GM13976 (cell line): ENCODE data around the gene FAM120AOS.

Experiments used
- DNase-seq: peaks from one replicate; pipeline ENCODE4 v3.0.0; 2012; ENCODE audit warnings: low spot score
- in situ Hi-C: fragments of 300-500 bp; cut with MboI; formaldehyde crosslinking; loops from one replicate; pipeline ENCODE4 v1.12.0; 2022; ENCODE audit warnings: low sequenced_read_pairs, mixed read lengths, inconsistent platforms; ENCODE audit not compliant: unreplicated experiment
- TF ChIP-seq, protein P1 (sequence below): IDR thresholded peaks from 2 replicates; pipeline ENCODE4 v1.5.1; 2012; ENCODE audit warnings: borderline replicate concordance, mild to moderate bottlenecking; ENCODE audit not compliant: insufficient read depth; ENCODE audit errors: extremely low read depth, missing control alignments, control extremely low read depth

The FAM120AOS gene

DNA sequence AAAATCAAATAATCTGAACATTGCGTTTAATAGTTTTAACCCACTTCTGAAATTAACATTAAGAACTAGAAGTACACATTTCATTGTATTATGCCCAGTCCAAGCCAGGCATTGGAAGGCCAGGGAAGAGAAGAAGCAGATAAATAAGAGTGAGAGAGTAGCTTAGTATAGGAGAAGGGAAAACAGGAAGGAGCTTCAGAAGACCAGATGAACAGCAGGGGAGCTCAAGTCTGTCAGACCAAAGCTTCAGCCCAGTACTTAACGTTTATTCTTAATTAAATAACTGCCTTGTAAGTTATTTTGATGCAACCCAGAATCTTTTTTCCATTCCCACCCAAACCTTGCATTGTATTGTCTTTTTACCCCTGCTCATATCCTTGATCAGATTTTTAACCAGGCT lies 11.5 kb upstream of the FAM120AOS start:
- no peak for DNase-seq
- TF ChIP-seq, protein P1, sequence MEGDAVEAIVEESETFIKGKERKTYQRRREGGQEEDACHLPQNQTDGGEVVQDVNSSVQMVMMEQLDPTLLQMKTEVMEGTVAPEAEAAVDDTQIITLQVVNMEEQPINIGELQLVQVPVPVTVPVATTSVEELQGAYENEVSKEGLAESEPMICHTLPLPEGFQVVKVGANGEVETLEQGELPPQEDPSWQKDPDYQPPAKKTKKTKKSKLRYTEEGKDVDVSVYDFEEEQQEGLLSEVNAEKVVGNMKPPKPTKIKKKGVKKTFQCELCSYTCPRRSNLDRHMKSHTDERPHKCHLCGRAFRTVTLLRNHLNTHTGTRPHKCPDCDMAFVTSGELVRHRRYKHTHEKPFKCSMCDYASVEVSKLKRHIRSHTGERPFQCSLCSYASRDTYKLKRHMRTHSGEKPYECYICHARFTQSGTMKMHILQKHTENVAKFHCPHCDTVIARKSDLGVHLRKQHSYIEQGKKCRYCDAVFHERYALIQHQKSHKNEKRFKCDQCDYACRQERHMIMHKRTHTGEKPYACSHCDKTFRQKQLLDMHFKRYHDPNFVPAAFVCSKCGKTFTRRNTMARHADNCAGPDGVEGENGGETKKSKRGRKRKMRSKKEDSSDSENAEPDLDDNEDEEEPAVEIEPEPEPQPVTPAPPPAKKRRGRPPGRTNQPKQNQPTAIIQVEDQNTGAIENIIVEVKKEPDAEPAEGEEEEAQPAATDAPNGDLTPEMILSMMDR: no peak
- in situ Hi-C loops: no loop called here

DNA sequence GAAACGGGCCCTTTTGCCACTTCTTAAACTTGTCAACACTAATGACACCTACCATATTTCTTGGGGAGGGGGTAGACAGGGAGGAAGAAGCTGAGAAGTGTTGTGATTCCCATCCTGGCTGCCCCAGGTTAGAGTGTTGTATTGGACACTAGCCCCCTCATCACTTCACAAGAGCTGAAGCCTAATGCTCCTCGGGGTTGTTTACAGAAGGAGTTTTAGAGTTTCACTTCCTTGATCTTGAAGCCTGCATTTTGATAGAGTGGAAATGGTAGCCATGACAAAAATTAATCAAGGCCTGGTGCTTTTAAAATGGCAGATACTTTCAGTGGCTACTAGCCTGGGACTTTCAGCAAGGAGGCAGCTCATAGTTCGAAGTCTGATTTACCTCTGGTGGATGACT lies 11.0 kb upstream of the FAM120AOS start:
- in situ Hi-C loops: no loop called here
- TF ChIP-seq, protein P1: no peak
- peak; percentile 35 for DNase-seq

- TF ChIP-seq, protein P1: no peak
Observed at GRCh38 chr9:93463638-93464248, 10.4 kb upstream of the FAM120AOS start.

GRCh38 chr9:93461821-93462220 lies 8.4 kb upstream of the FAM120AOS start:
- TF ChIP-seq, protein P1: no peak
- no peak for DNase-seq
- in situ Hi-C loops: no loop called here

More at GRCh38 chr9:93463638-93464248, 10.4 kb upstream of the FAM120AOS start:
- in situ Hi-C loops: no loop called here
- no peak for DNase-seq

- no peak for DNase-seq
- in situ Hi-C loops: no loop called here
- TF ChIP-seq, protein P1: no peak
Observed at GRCh38 chr9:93461414-93461743, 8.0 kb upstream of the FAM120AOS start.

- TF ChIP-seq, protein P1: no peak
- no peak for DNase-seq
- in situ Hi-C loops: no loop called here
Observed at GRCh38 chr9:93460689-93461413, 7.5 kb upstream of the FAM120AOS start.
